GM18508 (cell line): Measurements from ENCODE around the gene KRTAP19-1.
A peak's percentile ranks its signal among the peaks of the same experiment; 100 is the strongest.

Experiments
- ATAC-seq: cut with Tn5 transposase; IDR thresholded peaks from one replicate; pipeline ENCODE4 v1.9.1; 2021; ENCODE audit warnings: moderate number of reproducible peaks; ENCODE audit not compliant: insufficient read depth, unreplicated experiment

The KRTAP19-1 gene

DNA sequence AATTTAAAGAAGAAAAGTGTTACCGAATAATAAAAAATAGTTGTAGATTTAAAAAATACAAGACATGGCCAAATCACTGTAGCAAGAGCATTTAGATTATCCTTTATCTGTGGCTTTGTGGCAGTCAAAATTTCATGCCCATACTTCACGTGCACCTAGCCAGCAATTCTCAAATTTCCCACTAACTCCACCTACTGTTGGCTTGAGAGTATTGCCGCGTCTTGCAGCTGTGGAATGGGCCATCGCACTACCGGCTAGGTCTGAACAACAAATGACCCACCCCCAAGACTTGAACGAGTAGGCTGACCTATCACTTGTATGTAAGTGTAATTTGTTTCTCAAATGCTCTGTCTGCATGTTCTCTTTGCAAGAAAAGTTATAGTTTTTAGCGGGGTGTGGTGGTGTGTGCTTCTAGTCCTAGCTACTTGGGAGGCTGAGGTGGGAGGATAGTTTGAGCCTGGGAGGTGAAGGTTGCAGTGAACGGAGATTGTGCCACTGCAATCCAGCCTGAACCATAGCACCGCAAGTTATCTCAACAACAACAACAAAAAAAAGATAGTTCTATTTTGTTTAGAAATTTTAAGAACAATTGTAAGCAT lies 46.0 kb downstream of the KRTAP19-1 start:
- peak; percentile 65 for ATAC-seq

DNA sequence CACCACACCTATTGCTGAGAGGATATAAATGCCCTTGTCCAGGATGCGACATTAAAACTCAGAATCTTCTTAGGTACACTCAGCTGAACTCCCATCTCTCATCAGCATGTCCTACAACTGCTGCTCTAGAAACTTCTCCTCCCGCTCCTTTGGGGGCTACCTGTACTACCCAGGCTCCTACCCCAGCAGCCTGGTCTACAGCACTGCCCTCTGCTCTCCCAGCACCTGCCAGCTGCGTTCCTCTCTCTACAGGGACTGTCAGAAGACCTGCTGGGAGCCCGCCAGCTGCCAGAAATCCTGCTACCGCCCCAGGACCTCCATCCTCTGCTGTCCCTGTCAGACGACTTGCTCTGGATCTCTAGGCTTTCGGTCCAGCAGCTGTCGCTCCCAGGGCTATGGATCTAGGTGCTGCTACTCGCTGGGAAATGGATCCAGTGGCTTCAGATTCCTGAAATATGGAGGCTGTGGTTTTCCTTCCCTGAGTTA lies 50.0 kb downstream of the KRTAP19-1 start, which contains the start of gene KRTAP13-4:
TSS of gene KRTAP13-4 (plus strand) at position 51 of the 486 bp plus-strand sequence. CDS start at position 107, 56 bp downstream.
- no peak for ATAC-seq
